HG03575 (cell line): ENCODE results near the gene STIM1.

ENCODE experiments used
- ATAC-seq: cut with Tn5 transposase; IDR thresholded peaks from one replicate; pipeline ENCODE4 v1.9.1; 2021; ENCODE audit not compliant: unreplicated experiment, insufficient number of reproducible peaks, low FRiP score; ENCODE audit errors: extremely low read depth

STIM1 gene

GRCh38 chr11:3903207-3903896, 47.9 kb downstream of the STIM1 start:
- ATAC-seq: no peak

- no peak for ATAC-seq
Measured at GRCh38 chr11:3904228-3904627, 48.8 kb downstream of the STIM1 start.

- ATAC-seq: no peak
Measured at GRCh38 chr11:3905080-3905953, 49.9 kb downstream of the STIM1 start.

- ATAC-seq: no peak
Measured at GRCh38 chr11:3906166-3906565, 50.7 kb downstream of the STIM1 start.

GRCh38 chr11:3907590-3907989, 52.1 kb downstream of the STIM1 start:
- ATAC-seq: no peak

GRCh38 chr11:3909901-3910300, 54.4 kb downstream of the STIM1 start:
- ATAC-seq: no peak

- no peak for ATAC-seq
Measured at GRCh38 chr11:3911908-3912505, 56.5 kb downstream of the STIM1 start.

- ATAC-seq: no peak
Measured at GRCh38 chr11:3913921-3914320, 58.5 kb downstream of the STIM1 start.

GRCh38 chr11:3914805-3915204, 59.3 kb downstream of the STIM1 start:
- no peak for ATAC-seq

- ATAC-seq: no peak
Measured at GRCh38 chr11:3916962-3917361, 61.5 kb downstream of the STIM1 start.

- ATAC-seq: no peak
Measured at GRCh38 chr11:3920148-3920852, 64.8 kb downstream of the STIM1 start.

GRCh38 chr11:3922056-3922455, 66.6 kb downstream of the STIM1 start:
- no peak for ATAC-seq

GRCh38 chr11:3925513-3925912, 70.0 kb downstream of the STIM1 start:
- ATAC-seq: no peak

- no peak for ATAC-seq
Measured at GRCh38 chr11:3926458-3927095, 71.1 kb downstream of the STIM1 start.

GRCh38 chr11:3927129-3927796, 71.8 kb downstream of the STIM1 start:
- no peak for ATAC-seq

GRCh38 chr11:3929232-3929631, 73.8 kb downstream of the STIM1 start:
- no peak for ATAC-seq

GRCh38 chr11:3929649-3930048, 74.2 kb downstream of the STIM1 start:
- ATAC-seq: no peak

GRCh38 chr11:3932698-3933097, 77.2 kb downstream of the STIM1 start:
- no peak for ATAC-seq
